ENCODE results near the gene SPDYE4.

The SPDYE4 gene

GRCh38 chr17:8799570-8800212, 41.3 kb upstream of the SPDYE4 start:
- TF ChIP-seq CTCF (IDR thresholded peaks at IDR 0.05): peak; percentile 9; the same call in 1 of the 2 replicates
- TF ChIP-seq ZFX (IDR thresholded peaks at IDR 0.05; ENCODE audit: borderline replicate concordance): no peak
- H3K27ac ChIP-seq: no peak overlapping the region

- H3K27ac ChIP-seq: no peak within 1 kb of the TSS
Measured at GRCh38 chr17:8798846-8799569, 40.7 kb upstream of the SPDYE4 start, which contains the start of gene MFSD6L. Gene MFSD6L, minus strand, starts transcription at chr17:8799365. Its CDS starts 245 bp downstream, at chr17:8799120.

GRCh38 chr17:8798176-8798845, 40.0 kb upstream of the SPDYE4 start:
- no peak overlapping the region for H3K27ac ChIP-seq
- TF ChIP-seq ZFX (IDR thresholded peaks at IDR 0.05; ENCODE audit: borderline replicate concordance) (no peak), CTCF (IDR thresholded peaks at IDR 0.05) (no peak)

More at GRCh38 chr17:8798846-8799569, 40.7 kb upstream of the SPDYE4 start, which contains the start of gene MFSD6L:
- TF ChIP-seq CTCF (IDR thresholded peaks at IDR 0.05) (peak; percentile 70), ZFX (IDR thresholded peaks at IDR 0.05; ENCODE audit: borderline replicate concordance) (no peak)

- TF ChIP-seq CTCF (IDR thresholded peaks at IDR 0.05) (no peak), ZFX (IDR thresholded peaks at IDR 0.05; ENCODE audit: borderline replicate concordance) (no peak)
- no peak overlapping the region for H3K27ac ChIP-seq
Measured at GRCh38 chr17:8797621-8798175, 39.4 kb upstream of the SPDYE4 start.

GRCh38 chr17:8794636-8795035, 36.3 kb upstream of the SPDYE4 start:
- TF ChIP-seq CTCF (IDR thresholded peaks at IDR 0.05) (no peak), ZFX (IDR thresholded peaks at IDR 0.05; ENCODE audit: borderline replicate concordance) (no peak)
- H3K27ac ChIP-seq: no peak overlapping the region

- no peak overlapping the region for H3K27ac ChIP-seq
Measured at GRCh38 chr17:8793649-8794048, 35.3 kb upstream of the SPDYE4 start.

More at GRCh38 chr17:8793649-8794048, 35.3 kb upstream of the SPDYE4 start:
- TF ChIP-seq CTCF (IDR thresholded peaks at IDR 0.05) (no peak), ZFX (IDR thresholded peaks at IDR 0.05; ENCODE audit: borderline replicate concordance) (no peak)

Data from 22Rv1 (cell line).